Measurements from ENCODE around the gene FKBP2.

Gene FKBP2

GRCh38 chr11:64265176-64266160 lies 24.6 kb downstream of the FKBP2 start:
- DNase-seq: no peak

DNA sequence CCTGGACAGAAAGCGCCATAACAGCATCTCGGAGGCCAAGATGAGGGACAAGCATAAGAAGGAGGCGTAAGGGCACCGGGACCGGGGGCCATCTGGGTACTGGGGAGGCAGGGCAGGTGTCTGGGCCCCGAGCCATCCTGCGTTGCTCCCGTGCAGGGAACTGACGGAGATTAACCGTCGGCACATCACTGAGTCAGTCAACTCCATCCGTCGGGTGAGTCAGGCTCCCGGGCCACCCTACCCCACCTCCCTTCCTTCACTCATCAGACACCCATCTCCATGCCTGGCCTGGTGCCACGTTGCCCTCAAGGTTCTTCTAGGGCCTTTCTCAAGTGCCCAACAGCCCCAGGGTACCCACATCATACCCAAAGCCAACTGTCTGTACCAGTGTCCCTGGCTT lies 25.4 kb downstream of the FKBP2 start:
- no peak for DNase-seq

DNA sequence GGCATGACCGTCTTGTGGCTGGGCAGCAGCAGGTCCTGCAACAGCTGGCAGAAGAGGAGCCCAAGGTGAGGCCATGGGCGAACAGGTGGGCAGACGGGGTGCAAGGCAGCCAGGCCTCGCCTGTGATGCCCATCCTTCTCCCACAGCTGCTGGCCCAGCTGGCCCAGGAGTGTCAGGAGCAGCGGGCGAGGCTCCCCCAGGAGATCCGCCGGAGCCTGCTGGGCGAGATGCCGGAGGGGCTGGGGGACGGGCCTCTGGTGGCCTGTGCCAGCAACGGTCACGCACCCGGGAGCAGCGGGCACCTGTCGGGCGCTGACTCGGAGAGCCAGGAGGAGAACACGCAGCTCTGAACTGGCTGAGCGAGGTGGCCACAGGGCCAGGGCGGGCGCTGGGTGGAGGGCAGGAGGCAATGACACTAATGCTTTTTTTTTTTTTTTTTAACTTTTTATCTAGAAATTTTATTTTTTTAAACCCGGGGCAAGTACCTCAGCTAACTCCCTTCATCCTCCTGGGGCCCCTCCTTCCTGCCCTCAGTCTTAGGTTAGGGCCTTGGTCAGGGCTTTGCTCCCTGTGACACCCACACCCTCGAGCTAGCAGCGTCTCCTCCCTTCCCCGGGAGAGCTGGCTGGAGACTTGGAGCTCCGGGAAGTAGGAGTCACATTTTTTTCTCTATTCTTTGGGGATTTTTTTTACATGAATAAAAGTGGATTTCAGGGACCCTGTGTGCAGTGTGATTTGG lies 26.5 kb downstream of the FKBP2 start:
- DNase-seq: no peak

DNA sequence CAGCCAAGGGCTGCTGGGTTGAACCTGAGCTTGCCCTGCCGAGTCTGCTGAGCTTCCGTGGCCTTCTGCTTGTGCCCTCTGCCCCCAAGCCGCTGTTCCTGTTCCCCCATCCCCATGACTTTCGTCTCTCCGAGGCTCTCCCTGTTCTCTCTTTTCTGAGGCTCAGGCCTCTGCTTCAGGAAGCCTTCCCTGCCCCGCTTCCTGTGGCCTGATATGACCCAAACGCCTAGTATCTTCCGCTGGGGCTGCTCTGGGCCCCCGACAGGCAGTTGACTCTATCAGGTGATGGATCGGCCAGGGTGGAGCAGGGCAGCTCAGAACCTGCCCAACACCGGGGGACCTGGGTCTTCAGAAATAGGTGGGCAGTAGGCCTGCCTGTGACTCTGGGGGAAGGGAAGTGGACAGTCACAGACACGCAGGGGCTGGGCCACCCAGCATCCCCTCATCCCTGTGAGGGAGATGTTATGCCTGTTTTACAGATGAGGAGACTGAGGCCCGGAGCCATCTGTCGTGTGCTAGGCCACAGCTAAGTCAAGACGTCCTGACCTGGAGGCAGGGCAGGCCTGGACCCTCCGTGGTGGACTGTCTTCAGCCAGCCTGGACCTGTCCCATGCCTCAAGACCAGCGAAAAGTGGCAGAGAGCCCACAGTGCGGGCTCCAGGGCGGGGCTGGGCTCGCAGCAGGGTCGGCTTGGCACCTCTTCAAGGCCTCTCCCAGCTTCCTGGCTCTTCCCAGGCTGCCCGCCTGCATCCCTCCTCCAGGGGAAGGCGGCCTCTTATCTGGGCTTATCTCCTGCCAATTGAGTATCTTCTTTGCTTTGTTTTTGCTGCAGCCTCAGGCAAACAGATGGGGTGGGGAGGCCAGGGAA lies 27.4 kb downstream of the FKBP2 start:
- peak; percentile 72 for DNase-seq

DNA sequence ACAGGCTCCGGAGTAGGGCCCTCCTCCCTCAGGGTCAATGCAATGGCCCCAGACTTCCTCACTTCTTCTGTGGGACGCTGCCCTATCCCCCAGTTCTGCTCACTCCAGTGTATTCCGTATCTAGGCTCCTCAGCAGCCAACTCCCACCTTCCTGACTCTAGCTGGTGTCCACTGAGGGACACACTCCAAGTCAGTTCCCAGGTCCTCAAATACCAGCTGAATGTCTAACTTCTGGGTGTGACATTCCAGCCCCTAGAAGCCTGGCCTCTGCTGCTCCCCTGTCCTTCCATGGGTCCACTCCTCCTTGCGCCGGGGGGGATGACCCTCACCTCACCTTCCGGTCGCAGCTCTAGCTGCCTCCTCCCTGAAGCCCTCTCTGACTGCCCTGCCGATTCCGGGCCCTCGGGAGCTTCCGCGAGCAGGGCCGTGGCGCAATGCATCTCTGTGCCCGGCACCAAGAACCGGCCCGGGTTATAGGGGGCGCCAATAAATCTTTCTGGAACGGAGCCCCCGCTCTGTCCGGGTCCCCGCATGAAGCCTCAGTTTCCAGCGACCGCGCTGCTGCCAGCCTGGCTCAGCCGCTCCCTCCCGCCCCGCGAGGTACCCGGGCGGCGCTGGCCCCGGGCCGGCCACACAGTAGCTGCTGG lies 28.1 kb downstream of the FKBP2 start:
- peak; percentile 51 for DNase-seq

DNA sequence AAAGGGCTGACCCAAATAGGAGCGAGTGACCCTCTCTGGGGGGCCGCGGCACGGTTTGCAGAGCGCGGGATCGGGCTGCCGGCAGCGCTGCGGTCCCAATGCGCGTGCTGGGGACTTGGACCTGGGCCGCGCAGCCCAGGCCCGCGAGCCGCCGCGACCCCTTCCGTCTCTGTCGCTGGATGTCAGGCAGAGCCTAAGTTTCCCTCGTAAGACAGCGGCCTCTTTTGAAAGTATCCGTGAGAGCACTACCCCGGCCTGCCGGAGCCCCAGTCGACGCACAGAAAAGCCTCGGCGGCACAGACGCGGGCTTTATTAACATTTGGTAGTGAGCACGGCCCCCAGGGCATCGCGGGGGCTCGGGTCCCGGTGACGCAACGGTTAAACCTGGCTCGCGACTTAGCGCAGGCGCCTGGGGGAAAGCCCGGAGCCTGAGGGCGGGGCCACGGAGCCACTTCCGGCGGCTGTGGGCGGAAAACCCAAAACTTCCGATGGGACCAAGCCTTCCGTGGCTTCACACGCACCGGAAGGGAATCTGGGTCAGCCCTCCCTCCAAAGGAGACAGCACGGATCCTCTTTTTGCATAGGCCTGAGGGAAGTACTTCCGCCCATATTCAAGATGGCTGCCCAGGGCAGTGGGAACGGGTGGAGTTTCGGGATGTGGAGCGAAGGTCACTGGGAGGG lies 28.8 kb downstream of the FKBP2 start:
- DNase-seq: peak; percentile 100

- DNase-seq: no peak
These were observed 34.3 kb downstream of the FKBP2 start for GRCh38 chr11:64275031-64275800.

GRCh38 chr11:64275841-64276240 lies 34.9 kb downstream of the FKBP2 start:
- no peak for DNase-seq

DNA sequence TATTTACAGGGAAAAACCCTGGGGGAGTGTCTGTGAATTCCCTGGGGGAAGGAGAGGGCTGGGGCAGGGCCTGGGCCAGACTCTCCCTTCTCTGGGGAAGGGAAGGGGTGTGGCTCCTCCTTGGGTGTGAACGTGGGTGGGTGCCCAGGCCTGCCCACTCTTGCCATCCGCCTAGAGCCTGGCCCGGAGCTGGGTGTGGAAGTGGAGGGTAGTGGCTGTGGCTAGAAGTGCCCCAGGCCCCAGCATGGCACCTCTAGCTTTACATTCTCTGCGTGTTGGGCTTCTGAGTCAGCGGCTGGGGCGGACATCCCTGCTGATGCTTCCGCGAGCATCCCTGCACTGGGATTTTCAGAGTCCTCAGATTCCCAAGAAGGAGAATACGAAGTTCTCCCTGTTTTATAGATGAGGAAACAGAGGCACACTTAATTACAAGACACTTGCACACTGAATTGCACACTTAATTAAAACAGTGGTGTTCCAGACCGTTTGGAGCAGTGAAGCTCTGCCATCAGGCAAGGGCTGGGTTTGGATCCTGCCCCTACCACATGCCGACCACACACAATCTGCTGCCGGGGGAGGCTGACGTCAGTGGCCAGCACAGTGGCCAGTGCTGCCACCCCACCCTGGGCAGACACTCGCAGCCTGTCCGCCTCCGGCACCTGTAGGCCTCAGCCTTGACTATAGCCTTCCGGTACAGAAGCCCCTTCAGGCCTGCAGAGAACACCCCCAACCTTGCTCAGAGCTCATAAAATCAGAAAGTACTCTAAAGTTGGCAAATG lies 35.9 kb downstream of the FKBP2 start:
- peak; percentile 73 for DNase-seq

DNA sequence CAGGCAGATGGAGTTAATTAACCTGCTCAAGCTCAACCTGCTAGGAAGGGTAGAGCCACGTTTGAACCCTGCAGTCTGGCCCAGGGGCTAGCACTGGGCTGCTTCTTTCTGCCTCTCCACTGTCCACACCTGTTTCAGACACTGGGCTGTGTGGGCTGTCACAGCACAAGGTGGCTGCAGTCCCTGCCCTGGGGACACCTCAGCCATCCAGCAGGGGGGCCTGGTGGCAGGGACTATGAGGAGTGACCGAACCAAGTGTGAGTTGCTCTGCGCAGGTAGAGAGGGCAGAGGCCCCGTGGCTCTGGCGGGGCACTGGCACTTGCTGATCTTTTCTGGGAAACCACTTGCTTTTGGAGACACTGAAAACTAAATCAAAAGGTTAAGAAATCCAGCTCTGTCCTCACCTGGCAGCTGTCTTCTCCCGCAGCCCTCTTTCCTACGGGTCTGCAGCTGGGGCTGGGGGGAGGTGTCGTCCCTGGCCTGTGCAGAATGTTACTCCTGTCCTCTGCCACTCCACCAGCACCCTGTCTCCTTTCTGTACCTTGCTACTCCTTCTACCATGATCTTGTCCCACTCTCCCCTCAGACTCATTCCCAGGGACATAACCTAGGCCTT lies 37.8 kb downstream of the FKBP2 start:
- DNase-seq: no peak

DNA sequence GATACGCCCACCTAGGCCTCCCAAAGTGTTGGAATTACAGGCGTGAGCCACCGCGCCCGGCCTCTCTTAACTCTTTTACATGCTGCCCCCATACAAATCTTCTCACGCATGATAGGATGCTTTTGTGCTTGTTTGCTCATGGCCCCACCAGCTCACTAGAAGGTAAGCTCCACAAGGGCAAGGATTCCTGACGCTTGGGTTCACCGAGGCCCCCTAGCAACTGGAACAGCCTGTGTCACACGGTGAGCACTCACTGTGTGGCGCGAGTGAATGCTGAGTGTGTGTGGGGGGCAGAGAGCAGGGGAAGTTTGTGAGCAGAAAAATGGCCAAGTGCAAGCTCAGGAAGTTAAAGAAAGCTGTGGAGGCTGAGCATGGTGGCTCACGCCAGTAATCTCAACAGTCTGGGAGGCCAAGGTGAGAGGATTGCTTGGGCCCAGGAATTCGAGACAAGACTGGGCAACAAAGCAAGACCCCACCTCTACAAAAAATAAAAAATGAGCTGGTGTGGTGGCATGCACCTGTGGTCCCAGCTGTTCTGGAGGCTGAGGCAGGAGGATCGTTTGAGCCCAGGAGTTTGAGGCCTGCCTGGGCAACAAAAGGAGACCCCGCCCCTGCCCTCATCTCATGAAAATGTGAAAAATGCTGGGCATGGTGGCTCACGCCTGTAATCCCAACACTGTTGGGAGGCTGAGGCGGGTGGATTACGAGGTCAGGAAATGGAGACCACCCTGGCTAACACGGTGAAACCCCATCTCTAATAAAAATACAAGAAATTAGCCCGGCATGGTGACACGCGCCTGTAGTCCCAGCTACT lies 41.3 kb downstream of the FKBP2 start:
- DNase-seq: no peak

DNA sequence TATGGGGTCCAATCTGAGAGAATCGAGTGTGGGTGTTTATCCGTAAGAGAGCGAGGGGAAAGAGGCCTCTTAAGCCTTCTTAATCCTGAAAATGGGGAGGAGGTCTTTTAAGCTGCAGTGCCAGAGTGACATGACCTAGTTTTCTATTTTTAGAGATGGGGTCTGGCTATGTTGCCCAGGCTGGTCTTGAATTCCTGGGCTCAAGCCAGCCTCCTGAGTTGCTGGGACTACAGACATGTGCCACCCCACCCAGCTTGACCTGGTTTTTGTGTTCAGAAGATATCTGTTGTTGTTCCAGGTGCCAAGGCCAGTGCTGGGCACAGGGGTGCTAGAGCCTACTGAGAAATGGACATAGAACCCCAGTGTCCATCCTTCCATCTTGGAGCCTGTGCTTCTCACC lies 42.2 kb downstream of the FKBP2 start:
- DNase-seq: no peak

- DNase-seq: peak; percentile 94
These were observed 43.4 kb downstream of the FKBP2 start, which contains the start of gene BAD for GRCh38 chr11:64284048-64284961. BAD (minus strand) TSS chr11:64284665; CDS start chr11:64284368, 297 bp downstream.

GRCh38 chr11:64284962-64285884 lies 44.3 kb downstream of the FKBP2 start, which contains the start of gene GPR137:
GPR137 (plus strand) TSS chr11:64285848; CDS start chr11:64286525, 677 bp downstream.
- peak; percentile 85 for DNase-seq

DNA sequence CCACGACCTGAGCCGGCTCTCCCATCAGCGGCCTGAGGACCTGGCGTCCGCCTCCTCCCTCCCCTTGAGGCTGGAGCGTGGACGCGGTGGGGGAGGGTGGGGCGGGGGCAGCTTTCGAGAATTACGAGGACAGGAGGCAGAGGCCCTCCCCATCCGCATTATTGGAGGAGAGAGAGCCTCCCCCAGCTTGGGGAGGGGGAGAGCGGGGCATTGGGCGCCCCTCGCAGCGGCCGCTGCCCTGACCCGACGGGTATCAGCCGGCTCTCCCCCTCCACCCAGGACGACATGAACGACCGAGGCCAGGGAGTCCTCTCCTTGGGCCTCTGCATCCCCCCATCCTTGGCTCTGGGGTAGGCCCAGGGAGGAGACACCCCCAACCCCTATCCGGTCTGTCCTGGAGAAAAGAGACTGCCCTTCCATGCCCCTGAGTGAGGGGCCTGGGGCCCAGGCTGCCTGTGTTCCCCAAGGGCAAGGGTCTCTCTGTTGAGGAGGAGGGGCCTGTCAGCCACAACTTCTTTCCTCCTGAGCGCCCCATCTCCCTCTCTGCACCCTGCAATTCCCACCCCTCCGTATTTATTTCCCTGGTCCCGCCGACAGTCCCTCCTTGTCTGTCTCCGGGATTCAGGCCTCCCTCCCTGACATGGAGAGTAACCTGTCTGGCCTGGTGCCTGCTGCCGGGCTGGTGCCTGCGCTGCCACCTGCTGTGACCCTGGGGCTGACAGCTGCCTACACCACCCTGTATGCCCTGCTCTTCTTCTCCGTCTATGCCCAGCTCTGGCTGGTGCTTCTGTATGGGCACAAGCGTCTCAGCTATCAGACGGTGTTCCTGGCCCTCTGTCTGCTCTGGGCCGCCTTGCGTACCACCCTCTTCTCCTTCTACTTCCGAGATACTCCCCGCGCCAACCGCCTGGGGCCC lies 45.2 kb downstream of the FKBP2 start:
- DNase-seq: peak; percentile 61

All from hematopoietic multipotent progenitor cell treated with erythropoietin and hydrocortisone succinate and interleukin-3 and kit ligand, for 8 days (in vitro differentiated cells).